ENCODE data around the gene TRIM77. TPM values are rescaled to one million over a fixed set of nuclear protein-coding genes. Genes with fewer than 3 reads are reported as not detected.
"Not testable (repeated sequence)": the region's sequence is repeated elsewhere in the genome, so short reads cannot be mapped to it uniquely, and the experiment has no call there.

The TRIM77 gene
- total RNA-seq, 1 experiment from 2014 or later: not detected

DNA sequence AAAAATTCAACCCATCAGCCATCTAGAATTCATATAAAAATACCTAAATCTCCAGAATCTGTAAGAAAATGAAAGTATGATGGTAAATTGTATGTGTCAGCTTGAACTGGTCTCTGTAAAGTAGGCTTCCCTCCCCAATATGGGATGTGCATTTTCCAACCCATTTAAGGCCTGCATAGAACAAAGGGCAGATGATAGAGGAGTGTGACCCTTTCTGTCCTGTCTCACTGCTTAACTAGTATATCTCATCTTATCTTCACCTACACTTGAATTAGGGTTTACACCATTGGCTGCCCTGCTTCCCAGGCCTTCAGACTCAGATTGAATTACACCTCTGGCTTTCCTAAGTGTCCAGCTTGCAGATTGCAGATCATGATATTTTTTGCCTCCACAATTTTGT lies 40.7 kb downstream of the TRIM77 start:
- DNase-seq (ENCODE audit: low read depth, low spot score); CTCF ChIA-PET; ATAC-seq; POLR2A ChIA-PET; H3K4me3 ChIP-seq (ENCODE audit: low read depth in 2 of 2, low read length in 2 of 2); H3K36me3 ChIP-seq (ENCODE audit: control insufficient read depth, insufficient read depth, low read length); H3K4me1 ChIP-seq (ENCODE audit: control insufficient read depth, insufficient read depth, low read length); BruUV-seq (replicated peaks); in situ Hi-C loops (cut with HindIII; ENCODE audit: low pct_unique_long_range_greater_than_20kb, low sequenced_read_pairs); H3K9me3 ChIP-seq (ENCODE audit: control insufficient read depth, insufficient read depth, low read depth, low read length); H3K27me3 ChIP-seq (ENCODE audit: control insufficient read depth, insufficient read depth, low read length); H3K27ac ChIP-seq (ENCODE audit: low read length); intact Hi-C loops (cut with micrococcal nuclease; ENCODE audit: unreplicated experiment): not testable (repeated sequence)

Other genes starting within 250 kb of the TRIM77 start
- gene NOX4, start 218.9 kb upstream of the TRIM77 start, total RNA-seq (2021; ENCODE audit: unreplicated experiment): not detected
- not detected for gene TRIM49, start 98.3 kb downstream of the TRIM77 start, total RNA-seq (2021; ENCODE audit: unreplicated experiment)
- not detected for gene TRIM64B, start 168.2 kb downstream of the TRIM77 start, total RNA-seq (2021; ENCODE audit: unreplicated experiment)
- not detected for gene TRIM49D1, start 211.9 kb downstream of the TRIM77 start, total RNA-seq (2021; ENCODE audit: unreplicated experiment)
- gene TRIM49D2, start 213.8 kb downstream of the TRIM77 start, total RNA-seq (2021; ENCODE audit: unreplicated experiment): not detected